GM12874 (cell line): ENCODE results near the gene PRSS33.

Experiments used
- TF ChIP-seq, protein P1 (sequence below): IDR thresholded peaks from 2 replicates; pipeline ENCODE4 v1.5.1; 2011; ENCODE audit warnings: low read depth, mild to moderate bottlenecking, control low read depth, low read length, moderate library complexity; ENCODE audit not compliant: insufficient read depth

Gene PRSS33

DNA sequence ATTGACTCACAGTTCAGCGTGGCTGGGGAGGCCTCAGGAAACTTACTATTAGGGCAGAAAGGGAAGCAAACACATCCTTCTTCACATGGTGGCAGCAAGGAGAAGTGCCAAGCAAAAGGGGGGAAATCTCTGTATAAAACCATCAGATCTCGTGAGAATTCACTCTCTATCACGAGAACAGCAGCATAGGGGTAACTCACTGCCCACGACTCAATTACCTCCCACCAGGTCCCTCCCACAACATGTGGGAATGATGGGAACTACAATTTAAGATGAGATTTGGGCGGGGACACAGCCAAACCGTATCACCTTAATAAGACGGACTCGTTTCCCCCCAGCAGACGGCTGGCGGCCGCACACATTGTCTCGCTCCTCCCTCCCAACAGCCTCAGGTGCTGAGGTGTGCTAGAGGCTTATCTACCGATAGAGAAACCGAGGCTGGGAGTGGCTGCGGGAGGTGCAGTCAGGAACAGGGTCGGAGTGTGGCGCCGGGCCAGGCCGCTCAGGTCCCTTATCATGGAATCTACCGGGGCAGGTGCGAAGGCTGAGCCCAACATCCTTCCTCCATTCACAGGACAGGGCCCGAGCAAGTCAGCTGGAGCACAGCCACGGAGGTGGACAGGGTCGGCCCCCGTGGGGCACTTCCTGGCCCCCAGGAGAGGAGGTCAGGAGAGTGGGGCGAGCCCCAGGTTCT, 37.8 kb upstream of the PRSS33 start:
- TF ChIP-seq, protein P1, sequence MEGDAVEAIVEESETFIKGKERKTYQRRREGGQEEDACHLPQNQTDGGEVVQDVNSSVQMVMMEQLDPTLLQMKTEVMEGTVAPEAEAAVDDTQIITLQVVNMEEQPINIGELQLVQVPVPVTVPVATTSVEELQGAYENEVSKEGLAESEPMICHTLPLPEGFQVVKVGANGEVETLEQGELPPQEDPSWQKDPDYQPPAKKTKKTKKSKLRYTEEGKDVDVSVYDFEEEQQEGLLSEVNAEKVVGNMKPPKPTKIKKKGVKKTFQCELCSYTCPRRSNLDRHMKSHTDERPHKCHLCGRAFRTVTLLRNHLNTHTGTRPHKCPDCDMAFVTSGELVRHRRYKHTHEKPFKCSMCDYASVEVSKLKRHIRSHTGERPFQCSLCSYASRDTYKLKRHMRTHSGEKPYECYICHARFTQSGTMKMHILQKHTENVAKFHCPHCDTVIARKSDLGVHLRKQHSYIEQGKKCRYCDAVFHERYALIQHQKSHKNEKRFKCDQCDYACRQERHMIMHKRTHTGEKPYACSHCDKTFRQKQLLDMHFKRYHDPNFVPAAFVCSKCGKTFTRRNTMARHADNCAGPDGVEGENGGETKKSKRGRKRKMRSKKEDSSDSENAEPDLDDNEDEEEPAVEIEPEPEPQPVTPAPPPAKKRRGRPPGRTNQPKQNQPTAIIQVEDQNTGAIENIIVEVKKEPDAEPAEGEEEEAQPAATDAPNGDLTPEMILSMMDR = no peak

DNA sequence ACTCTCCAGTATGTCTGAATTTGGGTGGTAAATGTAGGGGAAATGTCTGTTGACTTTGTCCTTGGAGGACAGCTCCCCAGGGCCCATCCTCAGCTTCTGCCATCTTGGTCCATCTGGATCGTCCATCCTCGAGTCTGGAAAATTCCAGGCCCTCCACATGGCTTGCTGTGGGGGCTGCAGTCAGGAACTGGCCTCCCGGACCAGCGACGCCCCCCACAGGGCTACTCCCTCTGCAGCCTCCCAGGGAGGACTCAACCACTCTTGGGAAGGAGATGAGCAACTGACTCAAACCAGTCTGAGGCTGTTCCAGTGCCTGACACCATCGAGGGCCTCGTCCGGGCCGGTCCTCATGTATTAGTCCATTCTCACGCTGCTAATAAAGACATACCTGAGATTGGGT, 37.3 kb upstream of the PRSS33 start:
- TF ChIP-seq, protein P1 = no peak

DNA sequence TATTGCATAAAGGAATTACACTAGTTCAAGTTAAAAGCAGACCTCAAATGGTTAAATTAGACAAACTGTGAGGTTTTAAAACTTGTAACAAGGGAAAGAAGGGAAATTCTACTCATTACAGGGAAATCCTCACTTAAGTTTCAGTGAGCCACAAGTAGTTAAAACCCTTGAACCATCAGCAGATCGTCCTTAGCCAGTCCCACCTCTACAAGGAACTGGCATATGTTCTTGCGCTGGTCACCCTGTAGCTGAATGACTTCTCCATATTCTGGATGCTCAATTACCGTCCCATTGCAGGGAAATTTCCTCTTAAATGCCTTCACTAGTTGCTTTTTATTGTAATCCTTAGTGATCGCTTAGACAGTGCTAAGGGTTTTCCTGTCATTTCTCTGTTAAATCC, 35.1 kb upstream of the PRSS33 start:
- TF ChIP-seq, protein P1 = no peak

DNA sequence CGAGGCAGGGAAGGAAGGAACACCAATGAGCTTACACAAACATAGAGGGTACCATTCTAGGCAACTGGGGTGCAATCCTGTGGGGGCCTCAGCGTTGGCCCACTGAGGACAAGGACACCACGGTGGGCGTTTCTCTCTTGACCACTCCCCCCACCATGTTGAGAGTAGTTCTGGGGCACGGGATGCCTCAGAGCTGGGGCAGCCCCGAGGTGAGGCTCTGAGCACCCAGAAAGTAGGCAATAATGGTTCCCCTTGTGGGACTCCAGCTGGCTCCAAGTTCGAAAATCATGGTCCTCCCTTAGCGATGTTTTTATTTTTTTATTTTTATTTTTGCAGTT, 34.8 kb upstream of the PRSS33 start:
- TF ChIP-seq, protein P1 = no peak

DNA sequence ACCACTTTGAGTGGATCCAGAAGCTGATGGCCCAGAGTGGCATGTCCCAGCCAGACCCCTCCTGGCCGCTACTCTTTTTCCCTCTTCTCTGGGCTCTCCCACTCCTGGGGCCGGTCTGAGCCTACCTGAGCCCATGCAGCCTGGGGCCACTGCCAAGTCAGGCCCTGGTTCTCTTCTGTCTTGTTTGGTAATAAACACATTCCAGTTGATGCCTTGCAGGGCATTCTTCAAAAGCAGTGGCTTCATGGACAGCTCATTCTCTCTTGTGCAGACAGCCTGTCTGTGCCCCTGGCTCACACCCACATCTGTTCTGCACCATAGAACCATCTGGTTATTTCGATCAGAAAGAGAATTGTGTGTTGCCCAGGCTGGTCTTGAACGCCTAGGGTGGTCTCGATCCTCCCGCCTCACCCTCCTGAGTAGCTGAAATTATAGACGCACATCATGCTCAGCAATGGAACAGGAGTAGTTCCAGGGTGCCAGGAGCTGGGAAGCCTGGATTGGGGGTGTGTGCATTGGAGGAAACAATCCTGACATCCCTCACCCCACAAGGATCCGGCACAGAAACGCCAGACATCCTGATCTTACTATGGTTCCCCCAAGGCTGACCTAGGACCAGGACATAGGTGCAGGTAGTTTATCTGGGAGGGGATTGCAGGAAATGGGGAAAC, 34.3 kb upstream of the PRSS33 start:
- TF ChIP-seq, protein P1 = no peak

DNA sequence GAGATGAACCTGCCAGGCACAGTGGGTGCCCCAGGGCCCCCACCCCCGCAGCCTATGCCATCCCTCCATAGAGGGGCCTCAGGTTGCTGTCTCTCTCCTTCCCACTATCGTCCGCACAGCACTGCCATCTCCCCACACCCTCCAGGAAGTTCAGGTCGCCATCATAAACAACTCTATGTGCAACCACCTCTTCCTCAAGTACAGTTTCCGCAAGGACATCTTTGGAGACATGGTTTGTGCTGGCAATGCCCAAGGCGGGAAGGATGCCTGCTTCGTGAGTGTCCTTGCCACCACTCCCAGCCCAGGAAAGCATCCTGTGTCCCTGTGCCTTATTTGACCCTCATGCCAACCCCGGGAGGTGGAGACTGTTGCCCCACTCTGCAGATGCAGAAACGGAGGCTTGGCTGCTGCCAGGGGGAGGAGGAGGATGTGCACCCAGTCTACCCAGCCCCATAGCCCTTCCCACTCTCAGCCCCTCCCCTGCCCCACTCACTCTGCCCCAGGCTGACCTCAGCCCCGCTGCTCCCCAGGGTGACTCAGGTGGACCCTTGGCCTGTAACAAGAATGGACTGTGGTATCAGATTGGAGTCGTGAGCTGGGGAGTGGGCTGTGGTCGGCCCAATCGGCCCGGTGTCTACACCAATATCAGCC, 33.6 kb upstream of the PRSS33 start:
- TF ChIP-seq, protein P1 = no peak

DNA sequence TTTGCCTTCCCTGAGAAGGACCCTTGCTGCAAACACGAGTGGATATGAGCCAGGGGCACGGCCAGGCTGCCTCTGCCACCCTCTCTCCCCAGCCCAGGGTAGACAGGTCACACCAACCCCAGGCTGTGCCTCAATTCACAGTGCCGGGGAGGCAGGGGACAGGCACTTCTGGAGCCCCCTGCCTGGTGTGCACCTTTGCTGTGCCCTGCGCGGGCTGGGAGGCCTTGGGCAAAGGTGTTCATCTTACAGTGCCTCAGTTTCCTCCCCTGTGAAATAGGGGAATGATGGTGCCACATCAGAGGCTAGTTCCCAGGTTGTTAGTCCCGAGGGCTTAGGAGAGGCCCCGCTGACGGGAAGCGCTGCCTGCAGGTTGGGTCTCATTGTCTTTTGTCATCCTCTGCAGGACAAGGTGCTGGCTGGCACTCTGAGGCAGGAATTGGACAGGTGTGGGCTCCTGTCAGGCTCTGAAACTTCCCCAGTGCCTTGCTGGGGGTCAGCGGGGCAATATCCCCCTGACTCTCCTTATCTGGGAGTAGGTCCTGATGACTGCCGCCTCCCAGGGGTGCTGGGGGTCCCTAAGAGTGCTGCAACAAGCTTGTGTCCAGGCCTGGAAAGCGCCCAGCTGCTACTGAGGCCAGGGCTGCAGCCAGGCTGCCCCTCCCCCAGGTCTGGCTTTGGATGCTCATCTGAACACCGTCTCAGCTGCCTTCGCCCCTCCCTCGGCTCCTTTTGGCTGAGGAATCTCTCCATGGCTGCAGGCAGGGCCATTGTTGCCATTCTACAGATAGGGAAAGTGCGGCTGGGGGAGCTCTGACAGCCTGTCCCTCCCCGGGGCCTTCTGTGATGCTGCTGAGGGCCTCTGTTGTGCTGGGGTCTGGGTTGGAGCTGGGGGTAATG, 32.8 kb upstream of the PRSS33 start:
- TF ChIP-seq, protein P1 = no peak
